DMS53 treated with DMSO at 0.1 percent for 48 hours (cell line): ENCODE measurements around the gene STK33.

Source experiments
- DNase-seq: peaks from one replicate; lab custom pipeline; 2025; ENCODE audit not compliant: unreplicated experiment; lab: John Stamatoyannopoulos, UW

Gene STK33

GRCh38 chr11:8593935-8594909 lies at the start of gene STK33:
Gene STK33 (minus strand): TSS chr11:8594228. CDS start chr11:8474905, 119,323 bp downstream.
- DNase-seq: peak; percentile 69

DNA sequence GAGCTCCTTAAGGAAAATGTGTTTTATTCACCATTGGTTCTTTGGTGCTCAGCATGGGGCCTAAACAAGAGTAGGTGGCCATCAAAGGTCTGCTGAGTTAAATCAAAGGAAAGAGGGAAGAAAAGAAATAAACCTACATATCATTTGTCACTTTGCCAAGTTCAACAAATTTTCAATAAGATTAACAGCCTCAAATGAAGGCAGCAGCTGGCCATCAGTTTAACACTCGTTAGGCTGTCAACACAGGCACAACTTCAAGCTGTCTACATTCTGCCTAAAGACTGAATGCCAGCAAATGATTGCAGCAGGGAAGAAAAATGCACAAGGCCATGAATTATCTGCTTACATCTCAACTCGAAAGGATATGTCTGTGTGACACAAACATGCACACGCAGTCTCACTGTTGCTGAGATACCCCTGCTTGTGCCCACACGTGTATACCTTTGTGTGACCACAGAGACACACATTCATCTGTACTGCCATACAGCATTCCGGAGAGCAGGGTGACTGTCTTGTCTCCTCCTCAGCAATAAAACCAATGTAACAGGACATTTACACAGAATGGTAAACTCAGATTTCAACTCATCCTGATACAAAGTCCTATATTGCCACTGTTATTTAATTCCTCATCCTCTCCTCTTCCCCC lies 48.3 kb upstream of the STK33 start:
- DNase-seq: no peak

DNA sequence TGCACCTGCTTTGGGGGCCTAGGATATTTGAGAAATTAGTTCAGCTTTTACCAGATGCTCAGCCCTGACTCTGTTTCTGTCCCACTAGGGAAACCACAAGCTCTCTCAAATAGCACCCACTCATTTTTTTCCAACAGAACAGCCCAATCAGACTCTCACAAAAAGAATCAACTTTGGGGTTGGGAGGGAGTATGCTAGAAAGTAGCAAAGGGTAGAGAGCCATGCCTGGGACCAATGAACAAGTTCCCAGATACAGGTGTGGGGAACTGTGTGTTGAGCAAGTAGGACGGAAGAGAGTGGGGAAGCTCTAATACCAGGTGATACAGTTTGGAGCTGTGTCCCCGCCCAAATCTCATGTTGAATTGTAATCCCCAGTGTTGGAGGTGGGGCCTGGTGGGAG lies 47.3 kb upstream of the STK33 start:
- no peak for DNase-seq

DNA sequence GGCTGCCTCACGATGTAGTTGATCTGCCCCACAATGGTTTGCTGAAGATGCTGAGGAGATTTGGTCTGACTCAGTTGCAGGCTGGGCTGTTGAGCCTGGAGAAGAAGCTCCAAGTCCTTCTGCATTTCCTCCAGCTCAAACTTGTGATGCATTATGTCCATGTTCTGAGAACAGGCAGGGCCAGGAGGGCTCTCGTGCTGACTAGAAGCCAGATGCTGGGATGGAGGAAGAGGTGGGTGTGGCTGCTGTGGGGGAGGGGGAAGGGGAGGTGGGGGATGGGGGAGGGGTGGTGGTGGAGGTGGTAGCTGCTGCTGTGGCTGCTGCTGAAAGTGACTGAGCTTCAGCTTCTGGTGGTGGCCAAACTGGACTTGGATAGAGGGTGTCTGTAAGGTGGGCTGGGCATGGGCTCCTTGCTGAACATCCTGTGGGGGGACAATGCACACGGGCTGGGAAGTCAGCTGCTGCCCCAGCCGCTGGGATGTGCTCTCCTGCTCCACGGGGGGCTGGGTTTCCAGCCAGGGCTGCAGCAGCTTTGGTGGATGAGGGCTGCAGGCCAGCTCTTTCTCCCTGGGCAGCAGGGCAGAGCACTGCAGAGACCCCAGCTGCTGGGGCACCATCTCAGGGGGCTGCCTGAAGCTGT lies 46.4 kb upstream of the STK33 start:
- no peak for DNase-seq

GRCh38 chr11:8639655-8640054 lies 45.6 kb upstream of the STK33 start:
- DNase-seq: no peak

GRCh38 chr11:8638300-8638699 lies 44.3 kb upstream of the STK33 start:
- DNase-seq: no peak

- DNase-seq: no peak
These were observed 42.1 kb upstream of the STK33 start for GRCh38 chr11:8636127-8636526.

DNA sequence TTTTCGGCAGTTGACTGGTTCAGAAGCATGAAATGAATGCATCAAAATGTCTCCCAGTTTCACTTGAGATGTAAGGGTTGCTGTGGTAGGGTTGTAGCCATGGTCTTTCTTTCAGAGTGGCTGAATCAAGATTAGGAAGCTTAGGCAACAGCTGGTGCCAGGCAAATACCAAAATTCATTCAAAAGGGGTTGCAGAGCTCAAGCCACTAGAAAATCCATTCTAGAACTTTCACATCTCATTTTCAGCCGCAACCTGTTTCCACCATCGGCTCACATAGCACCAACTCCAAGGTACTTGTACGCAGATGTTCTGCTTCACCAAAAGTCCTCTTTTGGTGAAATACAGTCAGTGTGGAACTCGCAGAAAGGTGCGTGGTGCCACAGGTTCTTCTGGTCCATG lies 40.5 kb upstream of the STK33 start:
- no peak for DNase-seq

DNA sequence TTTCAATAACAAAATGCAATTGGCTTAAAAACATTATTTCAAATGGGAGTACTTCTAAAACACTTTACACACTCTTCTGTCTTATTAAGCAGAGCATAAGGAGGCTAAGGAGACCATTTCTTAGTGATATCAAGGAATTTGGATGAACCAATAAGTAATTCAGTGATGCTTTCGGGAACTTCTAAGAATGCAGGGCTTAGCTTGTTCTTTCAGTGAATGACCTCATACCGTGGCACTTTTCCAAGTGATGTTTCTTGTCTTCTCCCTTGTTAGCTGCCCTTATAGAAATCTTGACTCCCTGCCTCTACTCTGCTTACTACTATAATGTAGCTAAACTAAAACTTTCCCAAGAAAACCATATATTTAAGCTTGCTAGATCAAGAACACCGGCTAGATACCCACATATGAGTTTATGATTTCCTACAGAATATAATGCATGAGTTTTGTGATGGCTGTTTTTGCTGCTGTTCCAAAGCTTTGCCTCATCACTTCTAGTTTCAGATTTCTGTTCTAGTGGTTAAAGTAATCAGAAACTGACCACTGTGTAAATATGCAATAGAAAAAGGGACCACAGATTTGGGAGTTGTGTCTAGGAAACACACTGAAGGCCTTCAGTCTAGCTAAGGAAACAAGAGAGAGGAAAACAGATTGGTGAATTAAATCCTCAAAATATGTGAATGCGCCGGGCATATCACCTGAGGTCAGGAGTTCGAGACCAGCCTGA lies 37.5 kb upstream of the STK33 start:
- DNase-seq: no peak

GRCh38 chr11:8624698-8625097 lies 30.7 kb upstream of the STK33 start:
- DNase-seq: no peak

DNA sequence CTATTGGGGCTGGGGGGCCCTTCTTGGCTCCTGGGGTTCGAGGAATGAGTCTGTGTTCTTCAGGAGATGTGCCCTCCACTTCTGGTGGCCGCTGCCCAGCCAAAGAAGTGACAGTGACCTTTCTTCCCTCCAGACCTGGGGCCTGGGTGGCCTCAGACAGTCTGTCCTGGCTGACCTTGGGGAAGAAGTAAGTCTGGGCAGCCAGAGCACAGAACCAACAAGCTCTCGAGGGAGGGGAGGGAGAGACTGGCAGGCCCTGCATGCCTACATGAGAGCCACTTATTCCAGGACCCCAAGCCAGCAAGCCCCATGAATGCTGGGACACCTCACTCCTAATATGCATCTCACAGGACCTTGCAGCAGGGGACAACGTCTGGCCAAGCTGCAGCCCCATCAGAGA lies 27.1 kb upstream of the STK33 start:
- no peak for DNase-seq

- DNase-seq: no peak
These were observed 23.0 kb upstream of the STK33 start for GRCh38 chr11:8617063-8617462.

DNA sequence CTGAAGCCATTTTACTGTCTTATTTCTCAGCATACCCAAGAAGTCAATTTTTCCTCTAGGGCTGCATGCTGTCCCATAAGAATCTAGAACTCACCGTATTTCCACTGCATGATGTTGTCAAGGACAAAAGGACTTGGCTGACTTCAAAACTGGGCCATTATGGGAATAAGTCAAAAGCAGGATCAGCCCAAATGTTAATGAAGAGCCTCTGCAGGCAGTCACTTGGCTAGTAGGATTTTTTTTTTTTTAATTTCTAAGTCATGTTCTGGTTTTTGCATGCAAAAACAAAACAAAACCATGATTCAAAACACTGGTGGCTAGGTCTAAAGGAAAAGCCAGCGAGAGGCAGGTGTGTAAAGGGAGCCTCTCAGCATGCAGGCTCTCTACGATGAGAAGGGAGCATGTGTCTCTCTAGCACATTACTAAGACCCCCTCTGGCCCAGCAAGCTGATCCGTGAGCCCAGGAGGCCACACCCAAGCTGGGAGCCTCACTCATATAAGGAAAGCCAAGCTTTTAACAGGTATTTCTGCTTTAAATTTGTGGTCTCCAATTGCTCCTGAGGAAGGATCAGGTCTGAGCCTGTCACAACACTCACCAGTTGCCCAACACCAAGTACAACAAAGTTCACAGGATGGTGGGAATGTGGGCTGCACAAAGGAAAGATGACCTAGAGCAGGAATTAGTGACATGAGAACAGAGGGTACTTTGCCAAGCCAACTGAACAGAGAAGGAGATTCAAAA lies 21.4 kb upstream of the STK33 start:
- DNase-seq: no peak

- DNase-seq: no peak
These were observed 20.5 kb upstream of the STK33 start for GRCh38 chr11:8614497-8614896.

GRCh38 chr11:8613036-8613435 lies 19.0 kb upstream of the STK33 start:
- DNase-seq: no peak

- no peak for DNase-seq
These were observed 18.5 kb upstream of the STK33 start for GRCh38 chr11:8612522-8612921.

- DNase-seq: peak; percentile 40
These were observed 16.6 kb upstream of the STK33 start for GRCh38 chr11:8610532-8611116.

- no peak for DNase-seq
These were observed 14.6 kb upstream of the STK33 start for GRCh38 chr11:8608652-8609051.

DNA sequence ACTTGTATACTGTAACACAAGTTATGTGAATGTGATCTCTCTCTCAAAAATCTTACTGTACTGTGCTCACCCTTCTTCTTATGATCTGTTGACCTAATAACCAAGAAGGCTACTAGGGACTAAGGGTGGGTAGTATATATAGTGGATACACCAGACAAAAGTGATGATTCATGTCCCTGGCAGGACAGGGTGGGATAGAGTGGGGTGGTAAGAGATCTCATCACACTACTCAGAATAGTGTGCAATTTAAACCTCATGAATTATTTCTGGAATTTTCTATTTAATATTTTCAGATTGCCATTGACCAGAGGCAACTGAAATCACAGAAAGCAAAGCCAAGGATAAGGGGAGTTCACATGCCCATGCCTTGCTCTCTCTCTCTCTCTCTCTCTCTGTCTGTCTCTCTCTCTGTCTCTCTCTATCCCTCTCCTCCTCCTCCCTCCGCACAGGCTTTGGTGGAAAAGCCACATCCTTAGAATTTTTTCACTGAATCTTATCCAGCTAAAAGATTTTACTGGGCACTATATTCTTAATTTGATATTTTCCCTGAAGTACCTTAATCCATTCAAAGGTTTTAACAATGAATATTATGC lies 12.0 kb upstream of the STK33 start:
- DNase-seq: no peak
